Peyer's patch (tissue), 4 donors: ENCODE measurements around the gene ECHS1. TPM values are rescaled to one million over a fixed set of nuclear protein-coding genes. Genes with fewer than 3 reads are reported as not detected.

Experiments
- DNase-seq, 3 donors: peaks; one replicate each; pipeline ENCODE4 v3.0.0-alpha.2; 2017 to 2019
- H3K27ac ChIP-seq, 4 donors: fragments of 200-600 bp; sonication (generic); one replicate each; pipeline ENCODE4 v1.5.1; 2016 to 2019
- H3K27me3 ChIP-seq, 2 donors: fragments of 200-600 bp; sonication (generic); one replicate each; pipeline ENCODE4 v1.5.1; 2019
- H3K36me3 ChIP-seq, 3 donors: fragments of 200-600 bp; sonication (generic); one replicate each; pipeline ENCODE4 v1.5.1; 2016 to 2019
- H3K4me1 ChIP-seq, 4 donors: fragments of 200-600 bp; sonication (generic); one replicate each; pipeline ENCODE4 v1.5.1; 2016 to 2019
- H3K4me3 ChIP-seq, 4 donors: fragments of 200-600 bp; sonication (generic); 1 replicate in 3 of 4; 2 replicates in 1 of 4; pipeline ENCODE4 v1.5.1; 2016 to 2019; ENCODE audit warnings: mild to moderate bottlenecking in 1 of 4
- H3K9me3 ChIP-seq, 4 donors: fragments of 200-600 bp; sonication (generic); one replicate each; pipeline ENCODE4 v1.5.1; 2016 to 2019; ENCODE audit warnings: mild to moderate bottlenecking in 1 of 4
- CTCF ChIP-seq, 6 experiments: fragments of 450-650 bp in 4 of 6; fragments of 200-600 bp in 2 of 6; sonication (generic) in 1 of 6; IDR thresholded peaks; one replicate each; pipeline ENCODE4 v1.5.1; 2017 to 2019; ENCODE audit warnings: antibody characterized with exemption in 6 of 6, mild to moderate bottlenecking in 3 of 6, moderate library complexity in 1 of 6
- POLR2A ChIP-seq, 2 donors: fragments of 450-650 bp; IDR thresholded peaks; one replicate each; pipeline ENCODE4 v1.5.1; 2017; ENCODE audit warnings: antibody characterized with exemption in 2 of 2, mild to moderate bottlenecking in 2 of 2, moderate library complexity in 2 of 2
- total RNA-seq, 4 donors: library from RNA; depleted of rRNA; stranded (reverse); fragments of >200 nt; gene quantifications; one replicate each; pipeline ENCODE4 v1.1.0, GENCODE V29; 2016

Gene ECHS1
- total RNA-seq, 4 donors from 2014 or later: 87.5 to 211 (median 172) TPM

DNA sequence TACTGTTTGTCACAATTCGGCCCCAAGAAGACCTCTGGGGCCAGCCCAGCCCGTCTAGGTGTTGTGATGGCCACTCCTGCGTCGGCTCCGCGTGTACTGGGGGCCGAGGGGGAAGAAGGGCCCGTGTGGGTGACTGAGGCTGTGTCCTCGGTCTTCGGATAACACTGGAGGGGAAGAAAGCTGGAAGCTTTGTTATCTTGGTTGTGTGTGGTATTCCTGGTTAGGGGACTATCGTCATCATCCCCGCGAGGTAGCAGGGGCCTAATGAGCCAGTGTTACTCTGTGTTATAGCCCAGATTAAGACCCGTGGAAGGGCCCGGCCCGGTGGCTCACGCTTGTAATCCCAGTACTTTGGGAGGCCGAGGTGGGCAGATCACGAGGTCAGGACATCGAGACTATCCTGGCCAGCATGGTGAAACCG is 21.7 kb upstream of the ECHS1 start:
- TF ChIP-seq CTCF (IDR thresholded peaks at IDR 0.05) (no peak), POLR2A (IDR thresholded peaks at IDR 0.05) (no peak)
- Histone ChIP-seq H3K27ac (peak overlapping the region; percentile 85 to 90 (median 88)), H3K27me3 (no peaks in the 10 kb centered on the region), H3K4me3 (peak overlapping the region; percentile 70 to 84 (median 74)), H3K36me3 (peaks cover 0 to 48% (median 0%) of the 10 kb centered on the region in 3 donors), H3K4me1 (peaks cover 0 to 15% (median 9%) of the 10 kb centered on the region in 4 donors), H3K9me3 (no peaks in the 10 kb centered on the region)
- DNase-seq: peak in 2 of 3 donors; percentile 45 to 52

- Histone ChIP-seq H3K9me3 (no peaks in the 10 kb centered on the region), H3K4me1 (peaks cover 0 to 15% (median 9%) of the 10 kb centered on the region in 4 donors), H3K4me3 (peak within 1 kb of the TSS; percentile 70 to 84 (median 74)), H3K27me3 (no peaks in the 10 kb centered on the region), H3K27ac (peak within 1 kb of the TSS; percentile 85 to 90 (median 88)), H3K36me3 (peaks cover 0 to 47% (median 0%) of the 10 kb centered on the region in 3 donors)
- peak; percentile 88 to 97 (median 96) for DNase-seq
- peak; percentile 71 to 72 for TF ChIP-seq POLR2A (IDR thresholded peaks at IDR 0.05)
- TF ChIP-seq CTCF (IDR thresholded peaks at IDR 0.05): peak in 5 of 6 experiments; percentile 17 to 64 (median 52)
These were observed 21.0 kb upstream of the ECHS1 start, which contains the start of gene MTG1 for GRCh38 chr10:133394064-133394663. MTG1 (plus strand) TSS chr10:133394157; CDS start chr10:133394221, 64 bp downstream.

GRCh38 chr10:133393401-133394063 is 20.4 kb upstream of the ECHS1 start:
- Histone ChIP-seq H3K27ac (peak overlapping the region; percentile 85 to 90 (median 88)), H3K4me1 (peaks cover 0 to 15% (median 9%) of the 10 kb centered on the region in 4 donors), H3K4me3 (peak overlapping the region; percentile 70 to 84 (median 74)), H3K27me3 (no peaks in the 10 kb centered on the region), H3K9me3 (no peaks in the 10 kb centered on the region), H3K36me3 (peaks cover 0 to 41% (median 0%) of the 10 kb centered on the region in 3 donors)
- TF ChIP-seq CTCF (IDR thresholded peaks at IDR 0.05) (no peak), POLR2A (IDR thresholded peaks at IDR 0.05) (no peak)
- peak in 1 of 3 donors; percentile 46 for DNase-seq

DNA sequence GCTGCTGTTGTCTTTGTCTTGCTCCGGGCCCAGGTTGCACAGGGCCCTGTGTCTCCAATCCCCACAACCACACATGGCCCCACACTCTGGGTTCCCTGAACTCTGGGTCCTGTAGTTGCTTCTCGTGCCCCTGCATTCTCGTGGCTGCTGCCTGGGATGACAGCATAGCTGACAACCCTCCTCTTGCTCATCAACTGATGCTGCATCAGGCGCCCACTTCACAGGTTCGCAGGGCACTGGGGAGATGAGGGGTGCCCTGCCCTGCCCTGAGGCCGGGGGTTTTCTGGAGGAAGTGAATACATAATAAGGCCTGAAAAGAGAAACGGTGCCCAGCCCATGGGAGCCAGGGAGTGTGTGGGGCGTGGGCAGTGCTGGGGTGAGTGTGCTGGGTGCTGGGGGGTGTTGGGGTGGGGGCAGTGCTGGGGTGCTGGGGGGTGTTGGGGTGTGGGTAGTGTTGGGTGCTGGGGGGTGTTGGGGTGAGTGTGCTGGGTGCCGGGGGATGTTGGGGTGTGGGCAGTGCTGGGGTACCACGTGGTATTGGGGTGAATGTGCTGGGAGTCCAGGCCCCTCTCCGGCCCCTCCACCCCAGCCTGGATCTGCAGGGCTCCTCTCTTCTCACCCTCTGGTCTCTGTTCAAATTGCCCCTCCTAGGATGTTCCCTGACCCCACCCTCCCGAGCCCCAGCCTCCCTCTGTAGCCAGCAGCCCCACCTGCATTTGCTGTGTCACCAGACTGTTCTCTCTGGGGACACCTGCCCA is 18.8 kb upstream of the ECHS1 start:
- Histone ChIP-seq H3K4me1 (peaks cover 0 to 15% (median 9%) of the 10 kb centered on the region in 4 donors), H3K9me3 (no peaks in the 10 kb centered on the region), H3K4me3 (no peak overlapping the region), H3K36me3 (peaks cover 0 to 29% (median 0%) of the 10 kb centered on the region in 3 donors), H3K27ac (peak overlapping the region in 2 of 4 donors; percentile 86 to 92), H3K27me3 (no peaks in the 10 kb centered on the region)
- peak in 1 of 3 donors; percentile 47 for DNase-seq
- TF ChIP-seq CTCF (IDR thresholded peaks at IDR 0.05) (no peak), POLR2A (IDR thresholded peaks at IDR 0.05) (no peak)

DNA sequence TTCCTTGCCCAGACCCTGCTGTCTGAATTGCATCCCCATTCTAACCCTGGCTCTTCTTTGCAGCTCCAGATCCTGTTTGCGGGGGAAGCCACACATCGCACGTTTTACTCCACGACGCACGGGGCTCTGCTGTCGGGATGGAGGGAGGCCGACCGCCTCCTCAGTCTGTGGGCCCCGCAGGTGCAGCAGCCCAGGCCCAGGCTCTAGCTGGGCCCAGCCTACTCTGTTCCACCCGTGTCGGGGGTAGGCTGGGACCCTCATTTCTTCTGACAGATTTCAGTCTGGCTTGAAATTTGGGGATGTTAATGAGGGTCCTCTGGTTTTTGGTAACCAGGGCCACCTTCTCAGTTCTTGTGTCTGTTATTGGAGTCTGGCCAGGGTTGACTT is 18.1 kb upstream of the ECHS1 start:
- Histone ChIP-seq H3K9me3 (no peaks in the 10 kb centered on the region), H3K27me3 (no peaks in the 10 kb centered on the region), H3K4me1 (peaks cover 0 to 15% (median 9%) of the 10 kb centered on the region in 4 donors), H3K36me3 (peaks cover 0 to 22% (median 0%) of the 10 kb centered on the region in 3 donors), H3K4me3 (no peak overlapping the region), H3K27ac (peak overlapping the region in 2 of 4 donors; percentile 86 to 92)
- TF ChIP-seq CTCF (IDR thresholded peaks at IDR 0.05) (no peak), POLR2A (IDR thresholded peaks at IDR 0.05) (no peak)
- DNase-seq: peak in 1 of 3 donors; percentile 42
